ENCODE data around the gene TSPAN7. TPM values are rescaled to one million over a fixed set of nuclear protein-coding genes. Genes with fewer than 3 reads are reported as not detected.
A peak's percentile ranks its signal among the peaks of the same experiment; 100 is the strongest.

TSPAN7 gene
- total RNA-seq, 1 donor from 2014 or later: 2.0 TPM

GRCh38 chrX:38654302-38654701 is 93.0 kb downstream of the TSPAN7 start:
- TF ChIP-seq, protein P1, sequence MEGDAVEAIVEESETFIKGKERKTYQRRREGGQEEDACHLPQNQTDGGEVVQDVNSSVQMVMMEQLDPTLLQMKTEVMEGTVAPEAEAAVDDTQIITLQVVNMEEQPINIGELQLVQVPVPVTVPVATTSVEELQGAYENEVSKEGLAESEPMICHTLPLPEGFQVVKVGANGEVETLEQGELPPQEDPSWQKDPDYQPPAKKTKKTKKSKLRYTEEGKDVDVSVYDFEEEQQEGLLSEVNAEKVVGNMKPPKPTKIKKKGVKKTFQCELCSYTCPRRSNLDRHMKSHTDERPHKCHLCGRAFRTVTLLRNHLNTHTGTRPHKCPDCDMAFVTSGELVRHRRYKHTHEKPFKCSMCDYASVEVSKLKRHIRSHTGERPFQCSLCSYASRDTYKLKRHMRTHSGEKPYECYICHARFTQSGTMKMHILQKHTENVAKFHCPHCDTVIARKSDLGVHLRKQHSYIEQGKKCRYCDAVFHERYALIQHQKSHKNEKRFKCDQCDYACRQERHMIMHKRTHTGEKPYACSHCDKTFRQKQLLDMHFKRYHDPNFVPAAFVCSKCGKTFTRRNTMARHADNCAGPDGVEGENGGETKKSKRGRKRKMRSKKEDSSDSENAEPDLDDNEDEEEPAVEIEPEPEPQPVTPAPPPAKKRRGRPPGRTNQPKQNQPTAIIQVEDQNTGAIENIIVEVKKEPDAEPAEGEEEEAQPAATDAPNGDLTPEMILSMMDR (IDR thresholded peaks at IDR 0.05; ENCODE audit: insufficient read depth, low read length, poor library complexity, severe bottlenecking): peak; percentile 50
- Histone ChIP-seq H3K4me3 (ENCODE audit: low read depth, low read length) (no peak overlapping the region), H3K36me3 (ENCODE audit: control insufficient read depth, insufficient read depth, low read length) (no peaks in the 10 kb centered on the region), H3K27me3 (ENCODE audit: control insufficient read depth, insufficient read depth, low read length) (no peaks in the 10 kb centered on the region)
- no peak for DNase-seq (ENCODE audit: low read depth)

DNA sequence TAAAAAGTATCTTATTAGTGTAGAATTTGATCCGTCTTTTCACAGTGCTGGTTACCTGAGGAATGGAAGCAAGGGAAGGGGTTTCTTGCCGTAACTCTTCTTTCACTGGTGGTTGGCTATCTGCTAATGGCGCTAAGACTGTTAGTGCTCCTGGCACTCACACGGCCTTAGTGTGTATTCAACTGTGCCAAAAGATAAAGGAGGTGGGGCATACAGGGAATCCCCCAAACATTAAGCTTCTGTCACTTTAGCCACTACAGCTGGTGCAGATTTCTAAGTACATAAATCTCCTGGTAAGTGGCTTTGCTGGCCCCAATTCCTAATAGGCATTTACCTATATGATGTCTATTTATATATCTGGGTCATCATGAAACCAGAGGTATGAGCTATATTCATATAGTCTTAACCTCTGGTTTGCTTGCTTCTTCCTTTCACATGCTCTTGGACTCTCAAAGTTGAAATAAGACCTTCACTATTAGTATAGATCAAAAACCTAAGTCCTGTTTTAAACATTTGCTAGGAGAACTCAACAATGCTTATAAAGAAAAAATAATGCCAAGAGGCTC is 95.1 kb downstream of the TSPAN7 start:
- Histone ChIP-seq H3K36me3 (ENCODE audit: control insufficient read depth, insufficient read depth, low read length) (no peaks in the 10 kb centered on the region), H3K27me3 (ENCODE audit: control insufficient read depth, insufficient read depth, low read length) (no peaks in the 10 kb centered on the region), H3K4me3 (ENCODE audit: low read depth, low read length) (no peak overlapping the region)
- TF ChIP-seq, protein P1 (IDR thresholded peaks at IDR 0.05; ENCODE audit: insufficient read depth, low read length, poor library complexity, severe bottlenecking): no peak
- no peak for DNase-seq (ENCODE audit: low read depth)

DNA sequence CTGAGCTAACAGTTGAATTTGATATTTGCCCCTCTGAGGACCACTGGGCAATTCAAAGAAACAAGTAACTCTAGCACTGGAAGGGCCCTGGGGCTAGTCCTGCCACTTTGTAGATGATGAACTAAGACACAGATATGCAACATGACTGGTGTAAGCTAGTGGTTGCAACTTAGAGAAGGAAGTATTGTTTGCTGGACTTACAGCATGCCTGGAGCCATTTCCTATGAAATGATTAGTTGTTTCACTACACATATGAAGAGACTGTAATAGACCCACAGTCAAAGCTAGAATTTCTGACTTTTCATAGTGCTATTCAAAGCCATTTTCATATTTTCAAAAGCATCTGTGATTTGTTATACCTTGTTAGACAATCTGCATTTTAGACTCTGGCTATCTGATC is 96.2 kb downstream of the TSPAN7 start:
- no peaks in the 10 kb centered on the region for H3K36me3 ChIP-seq (ENCODE audit: control insufficient read depth, insufficient read depth, low read length)
- no peaks in the 10 kb centered on the region for H3K27me3 ChIP-seq (ENCODE audit: control insufficient read depth, insufficient read depth, low read length)
- TF ChIP-seq, protein P1 (IDR thresholded peaks at IDR 0.05; ENCODE audit: insufficient read depth, low read length, poor library complexity, severe bottlenecking): no peak
- no peak for DNase-seq (ENCODE audit: low read depth)
- no peak overlapping the region for H3K4me3 ChIP-seq (ENCODE audit: low read depth, low read length)

GRCh38 chrX:38660395-38661102 is 99.2 kb downstream of the TSPAN7 start:
- DNase-seq (ENCODE audit: low read depth): no peak
- no peaks in the 10 kb centered on the region for H3K27me3 ChIP-seq (ENCODE audit: control insufficient read depth, insufficient read depth, low read length)
- no peak overlapping the region for H3K4me3 ChIP-seq (ENCODE audit: low read depth, low read length)
- TF ChIP-seq, protein P1 (IDR thresholded peaks at IDR 0.05; ENCODE audit: insufficient read depth, low read length, poor library complexity, severe bottlenecking): no peak
- no peaks in the 10 kb centered on the region for H3K36me3 ChIP-seq (ENCODE audit: control insufficient read depth, insufficient read depth, low read length)

DNA sequence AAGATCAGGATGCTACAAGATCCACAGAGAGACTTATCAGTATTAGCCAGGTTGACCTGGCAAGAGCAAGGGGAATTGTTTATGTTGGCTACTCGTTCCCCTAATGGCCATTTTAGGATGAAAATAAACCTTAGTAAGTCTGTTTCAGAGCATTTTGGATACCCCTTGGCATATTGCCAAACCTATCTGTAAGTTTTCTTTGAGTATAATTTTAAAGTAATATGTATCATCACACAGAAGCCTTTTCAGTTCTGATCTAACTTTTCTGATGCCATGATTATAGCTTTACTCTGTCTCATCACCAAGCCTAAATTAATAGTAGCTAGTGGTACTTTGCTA is 99.7 kb downstream of the TSPAN7 start:
- TF ChIP-seq, protein P1 (IDR thresholded peaks at IDR 0.05; ENCODE audit: insufficient read depth, low read length, poor library complexity, severe bottlenecking): no peak
- no peak for DNase-seq (ENCODE audit: low read depth)
- Histone ChIP-seq H3K36me3 (ENCODE audit: control insufficient read depth, insufficient read depth, low read length) (no peaks in the 10 kb centered on the region), H3K4me3 (ENCODE audit: low read depth, low read length) (no peak overlapping the region), H3K27me3 (ENCODE audit: control insufficient read depth, insufficient read depth, low read length) (no peaks in the 10 kb centered on the region)

GRCh38 chrX:38661561-38661960 is 100.2 kb downstream of the TSPAN7 start:
- TF ChIP-seq, protein P1 (IDR thresholded peaks at IDR 0.05; ENCODE audit: insufficient read depth, low read length, poor library complexity, severe bottlenecking): no peak
- H3K27me3 ChIP-seq (ENCODE audit: control insufficient read depth, insufficient read depth, low read length): no peaks in the 10 kb centered on the region
- DNase-seq (ENCODE audit: low read depth): no peak
- no peaks in the 10 kb centered on the region for H3K36me3 ChIP-seq (ENCODE audit: control insufficient read depth, insufficient read depth, low read length)
- no peak overlapping the region for H3K4me3 ChIP-seq (ENCODE audit: low read depth, low read length)

Measured in kidney epithelial cell (primary cell).